HCEC 1CT (cell line): ENCODE results near the gene RPS6KA5.
A peak's percentile ranks its signal among the peaks of the same experiment; 100 is the strongest.
"Not testable (repeated sequence)": the region's sequence is repeated elsewhere in the genome, so short reads cannot be mapped to it uniquely, and the experiment has no call there.

ENCODE experiments used
- DNase-seq: peaks from one replicate; pipeline ENCODE4 v3.0.0-alpha.2; 2017

Gene RPS6KA5

GRCh38 chr14:91060351-91061055 lies at the start of gene RPS6KA5:
Gene RPS6KA5, minus strand, starts transcription at chr14:91060641. Its CDS starts 207 bp downstream, at chr14:91060434.
- peak; percentile 100 for DNase-seq

GRCh38 chr14:91108941-91109611 lies 48.6 kb upstream of the RPS6KA5 start:
- DNase-seq: no peak

DNA sequence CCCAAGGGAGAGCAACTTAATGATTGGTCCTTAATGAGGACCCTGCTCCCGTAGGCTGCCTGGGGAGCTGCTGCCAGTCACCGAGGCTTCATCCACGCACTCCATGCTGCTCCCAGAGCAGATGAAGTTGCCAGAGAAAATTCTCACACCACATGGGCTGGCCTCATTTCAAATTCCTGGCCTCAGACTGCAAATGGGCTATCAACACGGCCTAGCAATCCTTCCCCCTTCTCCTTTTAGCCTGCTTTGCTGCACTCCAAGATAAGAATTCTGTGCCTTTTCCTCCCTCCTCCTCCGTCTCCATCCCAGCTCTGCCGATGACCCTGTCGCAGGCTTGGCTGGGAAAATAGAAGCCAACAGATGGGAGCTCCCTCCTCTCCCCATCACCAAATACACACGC lies 42.7 kb upstream of the RPS6KA5 start:
- DNase-seq: no peak

- DNase-seq: no peak
These were observed 39.7 kb upstream of the RPS6KA5 start for GRCh38 chr14:91100102-91100501.

DNA sequence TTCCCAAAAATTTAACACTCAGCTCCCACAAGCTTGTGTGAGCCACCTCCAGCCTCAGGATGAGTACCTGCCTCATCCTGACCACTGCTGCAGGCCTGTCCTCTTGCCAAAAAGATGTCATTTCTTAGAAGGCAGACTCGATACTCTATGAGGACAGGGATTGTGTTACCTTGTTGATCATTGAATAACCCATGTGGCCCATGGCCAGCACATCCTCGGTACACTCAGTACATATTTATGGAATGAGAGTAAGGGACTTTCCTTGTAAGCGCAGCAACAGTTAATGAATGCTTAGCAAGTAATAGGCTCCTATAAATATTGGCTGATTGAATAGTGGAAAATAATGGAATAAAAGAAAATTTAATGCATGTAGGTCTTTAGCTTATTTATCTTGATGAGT lies 38.1 kb upstream of the RPS6KA5 start:
- DNase-seq: peak; percentile 45

GRCh38 chr14:91097657-91098056 lies 37.2 kb upstream of the RPS6KA5 start:
- not testable (repeated sequence) for DNase-seq

GRCh38 chr14:91095178-91095577 lies 34.7 kb upstream of the RPS6KA5 start:
- no peak for DNase-seq

DNA sequence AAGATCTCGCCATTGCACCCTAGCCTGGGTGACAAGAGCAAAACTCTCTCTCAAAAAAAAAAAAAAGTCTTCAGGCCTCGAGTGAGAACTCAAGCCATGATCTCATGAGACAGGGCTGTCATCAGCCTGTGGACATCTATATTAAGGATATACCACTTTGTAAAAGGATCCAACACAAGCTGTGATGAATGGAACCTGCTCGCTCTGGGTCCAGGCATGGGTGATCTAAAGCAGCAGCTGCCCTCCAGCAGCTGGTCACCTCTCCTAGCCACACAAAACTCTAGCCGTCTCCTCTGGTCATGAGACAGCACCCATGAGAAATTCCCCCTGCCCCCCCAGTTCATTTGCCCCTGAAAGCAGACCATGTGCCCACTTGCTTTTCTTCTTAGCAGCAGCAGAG lies 34.3 kb upstream of the RPS6KA5 start:
- no peak for DNase-seq

- DNase-seq: not testable (repeated sequence)
These were observed 33.5 kb upstream of the RPS6KA5 start for GRCh38 chr14:91093743-91094472.

GRCh38 chr14:91092073-91092472 lies 31.6 kb upstream of the RPS6KA5 start:
- no peak for DNase-seq

DNA sequence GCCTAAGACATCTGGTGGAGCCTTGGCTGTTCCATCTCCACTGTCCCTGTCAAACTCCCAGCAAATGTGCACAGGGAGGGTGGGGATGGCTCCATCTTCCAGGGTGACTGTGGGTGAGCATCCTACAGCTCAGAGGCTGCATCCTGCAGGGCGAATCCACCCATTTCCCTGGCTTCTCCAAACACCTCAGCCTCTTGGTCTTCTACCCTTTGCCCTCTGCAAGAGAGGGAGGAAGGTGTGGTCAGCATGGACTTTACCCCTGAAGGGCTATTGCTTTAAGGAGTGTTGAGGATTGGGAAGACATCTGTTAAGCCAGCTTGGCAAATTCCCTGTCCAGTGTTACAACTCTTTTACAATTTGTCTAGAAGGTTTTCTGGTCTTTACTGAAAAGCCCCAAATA lies 30.3 kb upstream of the RPS6KA5 start:
- no peak for DNase-seq

DNA sequence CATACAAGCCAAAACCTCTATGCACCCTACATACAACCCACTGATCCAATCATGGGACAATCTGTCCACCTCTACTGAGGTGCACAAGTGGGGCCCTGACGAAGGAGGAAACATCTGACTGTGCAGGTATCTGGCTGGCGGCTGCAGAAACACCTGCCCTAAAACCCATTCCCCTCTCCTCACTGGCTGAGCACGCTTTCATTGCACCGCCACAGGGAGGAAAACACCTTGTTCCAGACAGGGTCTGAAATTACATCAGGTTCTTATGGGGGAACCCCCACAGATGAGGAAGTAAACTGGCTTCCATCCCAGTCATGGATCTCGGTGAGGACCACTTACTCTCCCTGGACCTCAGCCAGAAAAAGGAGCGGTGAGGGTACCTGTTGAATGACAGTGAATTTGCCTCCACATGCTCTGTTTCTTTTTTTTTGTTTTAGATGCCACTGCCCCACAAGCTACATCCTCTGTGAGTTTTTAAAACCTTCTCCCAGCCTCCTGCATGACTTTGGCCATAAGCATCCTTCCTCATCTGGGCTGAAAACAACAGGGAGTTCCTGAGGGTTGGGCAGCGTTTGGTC lies 29.6 kb upstream of the RPS6KA5 start:
- no peak for DNase-seq

- no peak for DNase-seq
These were observed 28.3 kb upstream of the RPS6KA5 start for GRCh38 chr14:91088585-91089235.

DNA sequence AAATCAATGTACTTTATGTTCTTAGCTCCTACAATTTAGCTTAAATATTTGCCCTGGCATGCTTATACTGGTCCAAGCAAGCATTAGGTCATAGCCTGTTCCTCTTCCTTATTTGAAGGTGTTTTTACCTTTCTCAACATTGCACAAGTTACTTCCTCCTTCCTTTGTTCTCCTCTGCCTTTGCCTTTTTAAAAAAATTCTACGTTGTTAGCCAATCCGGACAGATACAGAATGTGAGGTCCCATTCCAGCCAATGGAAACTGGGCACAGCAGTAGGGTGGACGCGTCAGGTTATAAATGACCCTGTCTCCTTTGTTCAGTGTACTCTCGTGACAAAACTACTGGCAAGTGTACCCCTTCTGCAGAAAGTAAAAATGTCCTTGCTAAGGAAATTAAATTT lies 27.0 kb upstream of the RPS6KA5 start:
- DNase-seq: not testable (repeated sequence)

DNA sequence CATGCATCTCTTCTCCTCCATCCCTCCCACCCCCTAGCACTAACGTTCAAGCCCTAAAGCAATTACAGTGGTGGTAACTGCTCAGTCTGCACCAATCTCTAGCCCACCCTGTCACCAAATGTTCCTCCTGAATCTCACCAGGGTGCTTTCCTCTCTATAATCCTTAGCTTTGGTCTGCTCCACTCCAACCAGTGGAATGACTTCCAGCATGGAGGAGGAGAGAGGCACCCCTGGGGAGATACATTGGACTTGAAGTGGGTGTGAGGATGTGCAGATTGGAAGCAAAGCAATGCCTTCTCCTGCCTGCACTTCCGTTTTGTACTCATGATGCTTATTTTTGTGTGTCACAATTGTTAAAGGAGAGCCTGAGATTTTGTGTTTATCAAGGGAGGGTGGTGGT lies 24.1 kb upstream of the RPS6KA5 start:
- no peak for DNase-seq

GRCh38 chr14:91082282-91082681 lies 21.8 kb upstream of the RPS6KA5 start:
- DNase-seq: no peak

GRCh38 chr14:91080071-91080470 lies 19.6 kb upstream of the RPS6KA5 start:
- no peak for DNase-seq

DNA sequence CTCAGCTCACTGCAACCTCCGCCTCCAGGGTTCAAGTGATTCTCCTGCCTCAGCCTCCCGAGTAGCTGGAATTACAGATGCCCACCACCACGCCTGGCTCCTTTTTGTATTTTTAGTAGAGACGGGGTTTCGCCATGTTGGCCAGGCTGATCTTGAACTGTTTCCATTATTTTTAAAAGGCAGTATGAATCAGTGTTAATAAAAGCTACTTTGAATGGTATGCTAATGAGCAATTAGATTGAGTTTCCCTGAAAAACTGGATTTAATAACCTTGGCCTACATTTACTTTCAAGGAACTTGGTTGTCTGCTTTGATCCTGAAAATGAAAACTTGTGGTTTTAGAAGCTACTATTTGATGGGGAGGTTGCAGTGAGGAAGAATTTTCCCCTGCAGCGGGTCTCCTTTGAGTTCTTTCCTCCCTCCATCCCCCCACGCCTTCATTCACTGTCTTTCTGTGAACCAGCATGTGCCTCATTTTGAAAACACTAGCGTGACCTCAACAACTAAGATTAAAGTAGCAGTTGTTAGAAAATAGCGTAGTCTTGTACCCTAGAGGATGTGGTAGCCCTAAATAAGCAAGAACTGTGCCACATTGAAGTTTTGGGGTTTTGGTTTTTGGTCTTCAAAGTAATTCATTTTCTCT lies 17.8 kb upstream of the RPS6KA5 start:
- DNase-seq: no peak

GRCh38 chr14:91075553-91075952 lies 15.1 kb upstream of the RPS6KA5 start:
- DNase-seq: no peak

DNA sequence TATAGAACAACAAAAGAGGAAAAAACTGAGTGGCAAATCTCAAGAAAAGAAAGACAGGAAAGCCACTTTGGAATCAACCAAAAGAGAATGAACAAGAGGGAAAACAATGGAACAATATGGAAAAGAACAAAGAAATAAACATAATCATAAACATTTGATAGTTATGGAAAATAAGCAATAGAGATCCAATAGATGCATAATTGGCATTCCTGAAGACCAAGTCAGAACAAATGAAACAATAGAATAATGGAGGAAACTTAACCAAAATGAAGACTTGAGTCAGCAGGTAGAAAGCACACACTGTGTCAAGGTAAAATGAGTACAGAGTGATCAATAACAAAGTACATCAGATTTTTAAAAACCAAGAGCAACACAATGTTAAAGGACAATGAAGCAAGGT lies 10.1 kb upstream of the RPS6KA5 start:
- no peak for DNase-seq

GRCh38 chr14:91068642-91069041 lies 8.2 kb upstream of the RPS6KA5 start:
- no peak for DNase-seq

GRCh38 chr14:91067186-91067585 lies 6.7 kb upstream of the RPS6KA5 start:
- no peak for DNase-seq

DNA sequence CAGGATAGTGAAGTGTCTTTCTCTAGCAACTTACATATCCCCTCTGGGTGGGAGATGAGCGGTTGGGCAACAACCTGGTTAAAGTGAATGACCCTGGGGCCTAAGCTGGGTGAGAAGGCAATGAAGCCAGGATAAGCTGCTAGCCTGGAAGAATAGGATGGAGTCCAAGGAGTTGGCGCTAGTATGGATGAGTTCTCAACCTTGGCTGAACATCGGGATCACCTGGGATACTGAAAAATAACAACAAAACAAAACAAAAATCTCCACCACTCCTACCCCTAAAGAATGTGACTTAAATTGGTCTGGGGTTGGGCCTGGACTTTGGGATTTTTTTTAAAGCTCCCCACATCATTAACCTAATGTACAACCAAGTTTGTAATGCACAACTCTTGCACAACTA lies 4.8 kb upstream of the RPS6KA5 start:
- no peak for DNase-seq
